Bronchial epithelial cell (primary cell): ENCODE measurements around the gene RTL5. TPM values are rescaled to one million over a fixed set of nuclear protein-coding genes. Genes with fewer than 3 reads are reported as not detected.

Experiments used
- DNase-seq: peaks from one replicate; pipeline ENCODE4 v3.0.0-alpha.2; 2010; ENCODE audit warnings: low read depth
- FAIRE-seq: peaks from 2 replicates; lab custom pipeline; 2011; peaks lifted over from hg19 to GRCh38; lab: Jason Lieb, UNC
- H3K27me3 ChIP-seq: 2 replicates; pipeline ENCODE4 v1.5.1; 2011; ENCODE audit warnings: low read length; ENCODE audit not compliant: control insufficient read depth, insufficient read depth
- H3K36me3 ChIP-seq: 2 replicates; pipeline ENCODE4 v1.5.1; 2011; ENCODE audit warnings: low read length; ENCODE audit not compliant: control insufficient read depth, insufficient read depth
- H3K4me3 ChIP-seq: 2 replicates; pipeline ENCODE4 v1.5.1; 2011; ENCODE audit warnings: mild to moderate bottlenecking, low read depth, low read length, control low read depth
- total RNA-seq: library from RNA; depleted of rRNA; stranded (reverse); fragments of >200 nt; gene quantifications from 2 replicates; pipeline ENCODE4 v1.2.1, GENCODE V29; 2014
- TF ChIP-seq, protein P1 (sequence below): IDR thresholded peaks from 2 replicates; pipeline ENCODE4 v1.5.1; 2011; ENCODE audit warnings: mild to moderate bottlenecking, moderate library complexity, low read length, control low read depth, inconsistent platforms; ENCODE audit not compliant: insufficient read depth, severe bottlenecking

Gene RTL5
- total RNA-seq, 1 donor from 2014 or later = not detected

DNA sequence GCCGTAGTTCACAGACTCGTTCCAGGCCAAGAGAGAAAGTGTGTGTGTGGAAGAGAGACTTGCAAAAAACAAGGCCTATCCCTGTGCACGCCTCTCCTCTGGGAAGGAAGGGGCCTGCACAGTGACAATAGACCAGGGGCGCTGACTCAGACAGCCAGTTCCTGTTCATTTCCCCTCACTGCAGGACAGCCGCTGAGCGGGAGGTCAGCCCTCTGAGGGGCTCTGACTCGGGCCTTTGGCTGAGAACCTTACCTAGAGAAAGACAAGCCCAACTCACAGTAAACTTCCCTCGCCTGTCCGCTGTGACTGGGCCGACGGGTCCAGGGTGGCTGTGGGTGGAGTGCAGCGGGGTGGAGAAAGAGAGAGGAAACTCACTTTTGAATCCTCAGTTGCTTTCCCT, 52.1 kb downstream of the RTL5 start:
- FAIRE-seq = no peak
- Histone ChIP-seq H3K4me3 (no peak overlapping the region), H3K27me3 (no peaks in the 10 kb centered on the region), H3K36me3 (no peaks in the 10 kb centered on the region)
- DNase-seq = no peak
- TF ChIP-seq, protein P1, sequence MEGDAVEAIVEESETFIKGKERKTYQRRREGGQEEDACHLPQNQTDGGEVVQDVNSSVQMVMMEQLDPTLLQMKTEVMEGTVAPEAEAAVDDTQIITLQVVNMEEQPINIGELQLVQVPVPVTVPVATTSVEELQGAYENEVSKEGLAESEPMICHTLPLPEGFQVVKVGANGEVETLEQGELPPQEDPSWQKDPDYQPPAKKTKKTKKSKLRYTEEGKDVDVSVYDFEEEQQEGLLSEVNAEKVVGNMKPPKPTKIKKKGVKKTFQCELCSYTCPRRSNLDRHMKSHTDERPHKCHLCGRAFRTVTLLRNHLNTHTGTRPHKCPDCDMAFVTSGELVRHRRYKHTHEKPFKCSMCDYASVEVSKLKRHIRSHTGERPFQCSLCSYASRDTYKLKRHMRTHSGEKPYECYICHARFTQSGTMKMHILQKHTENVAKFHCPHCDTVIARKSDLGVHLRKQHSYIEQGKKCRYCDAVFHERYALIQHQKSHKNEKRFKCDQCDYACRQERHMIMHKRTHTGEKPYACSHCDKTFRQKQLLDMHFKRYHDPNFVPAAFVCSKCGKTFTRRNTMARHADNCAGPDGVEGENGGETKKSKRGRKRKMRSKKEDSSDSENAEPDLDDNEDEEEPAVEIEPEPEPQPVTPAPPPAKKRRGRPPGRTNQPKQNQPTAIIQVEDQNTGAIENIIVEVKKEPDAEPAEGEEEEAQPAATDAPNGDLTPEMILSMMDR = no peak

DNA sequence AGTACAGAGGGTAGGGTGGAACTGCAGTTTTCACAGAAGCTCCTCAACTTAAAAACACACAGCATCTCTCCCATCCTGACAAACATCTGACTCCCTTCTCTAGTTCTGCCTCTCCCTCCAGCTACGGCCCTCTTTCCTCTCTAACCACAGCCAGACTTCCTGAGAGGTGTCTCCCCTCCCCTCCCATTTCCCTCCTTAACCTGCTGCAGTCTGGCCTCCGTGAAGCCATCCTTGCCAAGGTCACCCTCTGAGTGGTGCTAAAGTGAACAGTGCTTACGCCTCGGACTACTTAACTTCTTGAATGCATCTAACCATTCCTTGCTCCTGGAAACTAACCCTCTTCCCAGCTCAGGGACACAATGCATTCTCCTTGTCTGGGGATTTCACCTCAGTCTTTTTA, 53.3 kb downstream of the RTL5 start:
- Histone ChIP-seq H3K36me3 (no peaks in the 10 kb centered on the region), H3K27me3 (no peaks in the 10 kb centered on the region), H3K4me3 (no peak overlapping the region)
- TF ChIP-seq, protein P1 = no peak
- no peak for FAIRE-seq
- no peak for DNase-seq

Other genes with a start within 250 kb of the RTL5 start
- not detected in 2 replicates for gene NHSL2, start 221.1 kb downstream of the RTL5 start, total RNA-seq
- 10.3 and 13.1 TPM in 2 replicates for gene PIN4, start 49.8 kb upstream of the RTL5 start, total RNA-seq
- gene ERCC6L, start 107.1 kb upstream of the RTL5 start, total RNA-seq = under 0.01 and 0.13 TPM in 2 replicates
- 1,256 and 1,722 TPM in 2 replicates for gene RPS4X, start 145.3 kb upstream of the RTL5 start, total RNA-seq
- gene CITED1, start 174.0 kb upstream of the RTL5 start, total RNA-seq = 0.26 TPM in 1 of 2 replicates, not detected in the other